Pancreas (tissue), 10 donors: Measurements from ENCODE around the gene SWT1. TPM values are rescaled to one million over a fixed set of nuclear protein-coding genes. Genes with fewer than 3 reads are reported as not detected.

Experiments used
- ATAC-seq, 4 donors: fragments of 200-7000 bp; cut with Tn5 transposase; one replicate each; pipeline versions ENCODE4 v1.8.0 to v1.9.1; 2020; ENCODE audit warnings: mild to moderate bottlenecking in 4 of 4, moderate library complexity in 4 of 4
- DNase-seq, 6 donors: peaks; one replicate each; pipeline ENCODE4 v3.0.0-alpha.2; 2020
- FAIRE-seq: peaks from 2 replicates; lab custom pipeline; 2012; peaks lifted over from hg19 to GRCh38; lab: Jason Lieb, UNC
- H3K27ac ChIP-seq, 4 donors: fragments of 200-600 bp; sonication (generic); 1 replicate in 3 of 4; 2 replicates in 1 of 4; pipeline versions ENCODE4 v1.5.0 to v1.8.0; 2020
- H3K27me3 ChIP-seq, 4 donors: fragments of 200-600 bp; one replicate each; pipeline ENCODE4 v1.8.0; 2021
- H3K36me3 ChIP-seq, 3 donors: fragments of 200-600 bp; sonication (generic) in 1 of 3; one replicate each; pipeline versions ENCODE4 v1.5.0 to v1.8.0; 2020 to 2021
- H3K4me1 ChIP-seq, 3 donors: fragments of 200-600 bp; one replicate each; pipeline ENCODE4 v1.8.0; 2021
- H3K4me3 ChIP-seq, 4 donors: fragments of 200-600 bp; sonication (generic) in 2 of 4; one replicate each; pipeline versions ENCODE4 v1.5.0 to v1.8.0; 2020 to 2021
- H3K9me3 ChIP-seq, 4 donors: fragments of 200-600 bp; one replicate each; pipeline ENCODE4 v1.8.0; 2021
- CTCF ChIP-seq, 4 donors: fragments of 200-600 bp; sonication (generic) in 3 of 4; IDR thresholded peaks; one replicate each; pipeline versions ENCODE4 v1.5.0 to v1.8.0; 2021; ENCODE audit warnings: antibody characterized with exemption in 4 of 4
- WGBS, 2 donors: extraction: QIAGEN DNeasy Blood & Tissue Kit; methylation state at CpG; one replicate each; pipeline ENCODE4 v1.1.7; 2013; 5-methylcytosine and 5-hydroxymethylcytosine counted together
- intact Hi-C, 3 donors: fragments of 100-400 bp; cut with DNase I; formaldehyde crosslinking; loops; one replicate each; pipeline versions ENCODE4 v1.11.1 to v1.14.2; 2022
- polyA plus RNA-seq, 2 donors: library from polyadenylated mRNA; stranded (reverse); fragments of 200-250 nt; gene quantifications; one replicate each; pipeline ENCODE4 v1.2.3, GENCODE V29; 2013
- total RNA-seq, 6 donors: library from RNA; stranded (reverse); fragmentation: NEBNext Ultra II Directional in 4 of 6; extraction: Animal tissue kit (Norgen Biotek cat#: 25700) in 4 of 6; gene quantifications; one replicate each; pipeline versions ENCODE4 v1.2.1 to v1.2.4, GENCODE V29; 2021 to 2023
- donor health status: healthy with polysubstance abuse.
- donor health status: DM: no; HTN: no; CAD: no; lungs with moderate emphysema.
- donor health status: DM: no; HTN: no; CAD: no.
- donor health status: control.
- donor health status: control.
- donor health status: Bipolar disorder and iron deficiency.
- donor health status: DM: yes; HTN: yes; CAD: no.
- donor health status: DM: no; HTN: no; CAD: no.
- donor health status: DM: no; HTN: no; CAD: no.
- donor health status: DM: yes; HTN: yes; CAD: no.

The SWT1 gene
- total and polyA plus RNA-seq, 8 donors, result 2.5 to 9.3 (median 8.4) TPM

GRCh38 chr1:185322636-185323035, 165.7 kb downstream of the SWT1 start:
- FAIRE-seq, result no peak
- 64 to 88% methylated on average over 2 of the region's 2 CpGs for whole genome bisulfite sequencing, 2 donors
- no peak for TF ChIP-seq CTCF (IDR thresholded peaks at IDR 0.05)
- intact Hi-C loops, result no loop called here
- Histone ChIP-seq H3K4me3 (no peak overlapping the region), H3K9me3 (no peaks in the 10 kb centered on the region), H3K27ac (no peak overlapping the region), H3K4me1 (peaks cover 0 to 7% (median 0%) of the 10 kb centered on the region in 3 donors), H3K27me3 (no peaks in the 10 kb centered on the region), H3K36me3 (no peaks in the 10 kb centered on the region)
- ATAC-seq, result no peak
- no peak for DNase-seq

- intact Hi-C loops, result no loop called here
- H3K4me3 ChIP-seq, result no peak overlapping the region
Observed at GRCh38 chr1:185324118-185324517, 167.2 kb downstream of the SWT1 start.

GRCh38 chr1:185325413-185325812, 168.4 kb downstream of the SWT1 start:
- ATAC-seq, result peak in 3 of 4 donors; percentile 30 to 58 (median 49)

More at GRCh38 chr1:185324118-185324517, 167.2 kb downstream of the SWT1 start:
- WGBS, 2 donors, result 88 to 93% methylated on average over 3 of the region's 3 CpGs
- Histone ChIP-seq H3K9me3 (no peaks in the 10 kb centered on the region), H3K4me1 (no peaks in the 10 kb centered on the region), H3K36me3 (no peaks in the 10 kb centered on the region), H3K27me3 (no peaks in the 10 kb centered on the region), H3K27ac (no peak overlapping the region)
- no peak for TF ChIP-seq CTCF (IDR thresholded peaks at IDR 0.05)
- FAIRE-seq (no peak), ATAC-seq (no peak), DNase-seq (no peak)

GRCh38 chr1:185328255-185328654, 171.3 kb downstream of the SWT1 start:
- Histone ChIP-seq H3K27ac (no peak overlapping the region), H3K36me3 (no peaks in the 10 kb centered on the region), H3K27me3 (no peaks in the 10 kb centered on the region), H3K9me3 (no peaks in the 10 kb centered on the region), H3K4me3 (no peak overlapping the region), H3K4me1 (no peaks in the 10 kb centered on the region)
- TF ChIP-seq CTCF (IDR thresholded peaks at IDR 0.05), result no peak
- WGBS, 2 donors, result 92 to 98% methylated on average over 4 of the region's 4 CpGs
- intact Hi-C loops, result no loop called here
- no peak for DNase-seq
- no peak for ATAC-seq
- no peak for FAIRE-seq

More at GRCh38 chr1:185325413-185325812, 168.4 kb downstream of the SWT1 start:
- WGBS, 2 donors, result 44 to 48% methylated on average over 4 of the region's 4 CpGs
- Histone ChIP-seq H3K27me3 (no peaks in the 10 kb centered on the region), H3K36me3 (no peaks in the 10 kb centered on the region), H3K9me3 (no peaks in the 10 kb centered on the region), H3K4me1 (no peaks in the 10 kb centered on the region), H3K27ac (no peak overlapping the region), H3K4me3 (no peak overlapping the region)
- FAIRE-seq (no peak), DNase-seq (no peak)
- no peak for TF ChIP-seq CTCF (IDR thresholded peaks at IDR 0.05)
- intact Hi-C loops, result no loop called here

GRCh38 chr1:185334182-185334581, 177.2 kb downstream of the SWT1 start:
- Histone ChIP-seq H3K9me3 (no peaks in the 10 kb centered on the region), H3K36me3 (no peaks in the 10 kb centered on the region), H3K4me1 (no peaks in the 10 kb centered on the region), H3K4me3 (no peak overlapping the region), H3K27me3 (no peaks in the 10 kb centered on the region), H3K27ac (no peak overlapping the region)
- no peak for FAIRE-seq
- no peak for TF ChIP-seq CTCF (IDR thresholded peaks at IDR 0.05)
- intact Hi-C loops, result no loop called here
- ATAC-seq, result no peak
- WGBS, 2 donors, result 73 to 88% methylated on average over 4 of the region's 4 CpGs
- DNase-seq, result no peak
